K562 (cell line): ENCODE results near the gene MRPL4. TPM values are rescaled to one million over a fixed set of nuclear protein-coding genes. Genes with fewer than 3 reads are reported as not detected.

Experiments used
- ARID2 ChIP-seq: fragments of 450-650 bp; IDR thresholded peaks from 2 replicates; pipeline ENCODE4 v1.6.1; 2017; ENCODE audit warnings: antibody characterized with exemption, mild to moderate bottlenecking
- CBX5 ChIP-seq: IDR thresholded peaks from 2 replicates; pipeline ENCODE4 v1.6.1; 2014; ENCODE audit warnings: low read depth, borderline replicate concordance
- FIP1L1 ChIP-seq: fragments of 200-400 bp; formaldehyde crosslinking; IDR thresholded peaks from 2 replicates; pipeline ENCODE4 v1.6.1; 2018; ENCODE audit warnings: mild to moderate bottlenecking, low read depth, low read length; ENCODE audit not compliant: poor library complexity, severe bottlenecking
- HINFP ChIP-seq: fragments of 450-650 bp; conservative IDR thresholded peaks from 2 replicates; pipeline ENCODE4 v1.6.1; 2016; ENCODE audit warnings: missing genetic modification characterization, low read depth, mild to moderate bottlenecking, control low read depth, missing compliant biosample characterization
- REST ChIP-seq, 2 experiments: fragments of 450-650 bp; formaldehyde crosslinking in 1 of 2; IDR thresholded peaks; 2 replicates each; pipeline versions ENCODE4 v1.4.0 to v1.6.1; 2014 to 2020; ENCODE audit warnings: mild to moderate bottlenecking in 2 of 2, borderline replicate concordance in 1 of 2, low read depth in 1 of 2
- SFPQ ChIP-seq: fragments of 200-400 bp; formaldehyde crosslinking; IDR thresholded peaks from 2 replicates; pipeline ENCODE4 v1.6.1; 2017; ENCODE audit warnings: mild to moderate bottlenecking, low read depth, low read length, moderate library complexity
- SMARCA4 ChIP-seq: fragments of 450-650 bp; IDR thresholded peaks from 2 replicates; pipeline ENCODE4 v1.6.1; 2016
- SMARCA5 ChIP-seq: fragments of 450-650 bp; IDR thresholded peaks from 2 replicates; pipeline ENCODE4 v1.6.1; 2016
- XRCC5 ChIP-seq: fragments of 200-400 bp; formaldehyde crosslinking; IDR thresholded peaks from 2 replicates; pipeline ENCODE4 v1.6.1; 2017; ENCODE audit warnings: low read depth, mild to moderate bottlenecking, low read length
- ZBED1 ChIP-seq: IDR thresholded peaks from 2 replicates; pipeline ENCODE4 v1.6.1; 2014
- ZFPM2 ChIP-seq: fragments of 250-450 bp; sonication (Bioruptor Pico); IDR thresholded peaks from 2 replicates; pipeline ENCODE4 v1.5.1; 2022; ENCODE audit warnings: mild to moderate bottlenecking
- ZNF121 ChIP-seq: sonication (generic); formaldehyde crosslinking; conservative IDR thresholded peaks from 2 replicates; pipeline ENCODE4 v1.8.0; 2022; ENCODE audit warnings: missing genetic modification reagents
- ZNF280A ChIP-seq: fragments of 450-650 bp; IDR thresholded peaks from 2 replicates; pipeline ENCODE4 v1.6.1; 2018; ENCODE audit warnings: mild to moderate bottlenecking, low read depth; ENCODE audit not compliant: partially characterized antibody
- ZNF41 ChIP-seq: fragments of 250-450 bp; sonication (Bioruptor Pico); conservative IDR thresholded peaks from 2 replicates; pipeline ENCODE4 v1.4.0; 2020; ENCODE audit warnings: mild to moderate bottlenecking
- polyA plus RNA-seq, 8 experiments: library from polyadenylated mRNA; depleted of rRNA in 4 of 8; stranded (reverse) in 5 of 8; unstranded in 3 of 8; fragments of >200 nt; fragmentation: Nextera tagmentation in 2 of 8; fragmentation: Illumina TruSeq in 1 of 8; extraction: Ambion mirVana in 2 of 8; extraction: Trizol in 1 of 8; gene quantifications; 2 replicates each; pipeline versions ENCODE4 v1.2.1 to v1.2.3, GENCODE V29; 2011 to 2014; ENCODE audit warnings: inconsistent platforms in 1 of 8, missing spikeins in 1 of 8
- total RNA-seq, 7 experiments: library from RNA; depleted of rRNA in 6 of 7; stranded (reverse); fragments of >200 nt in 6 of 7; fragmentation: Illumina TruSeq in 2 of 7; extraction: Trizol in 2 of 7; gene quantifications; 2 replicates each; pipeline versions ENCODE4 v1.2.1 to v1.2.3, GENCODE V29; 2011 to 2021; ENCODE audit warnings: low replicate concordance in 1 of 7

MRPL4 gene
- total and polyA plus RNA-seq, 9 of the 15 experiments (the other 6 are each of a cell fraction or from before 2014, with no cell fraction given) = 1.4 to 239 (median 64.9) TPM

- peak; percentile 42; the same call in 1 of the 2 replicates for TF ChIP-seq REST (IDR thresholded peaks at IDR 0.05; ENCODE audit: borderline replicate concordance)
- TF ChIP-seq REST (CRISPR knock-in tag; IDR thresholded peaks at IDR 0.05; ENCODE audit: low read depth) = 0 out of 2 replicates have a peak, but pooled peaks have one; percentile 35
- TF ChIP-seq ZNF41 (CRISPR knock-in tag) = no peak
- TF ChIP-seq SMARCA4 = 0 out of 2 replicates have a peak, but pooled peaks have one; percentile 11
- TF ChIP-seq HINFP (tag) = no peak
- TF ChIP-seq CBX5 = no peak
- peak; percentile 79 for TF ChIP-seq SMARCA5
- TF ChIP-seq ZBED1 = no peak
- TF ChIP-seq SFPQ = no peak
- TF ChIP-seq ZNF121 (CRISPR knock-in tag) = peak; percentile 43; the same call in 1 of the 2 replicates
- no peak for TF ChIP-seq ARID2
- no peak for TF ChIP-seq ZNF280A
- peak; percentile 9; the same call in 1 of the 2 replicates for TF ChIP-seq XRCC5
- TF ChIP-seq ZFPM2 (CRISPR knock-in tag) = no peak
- TF ChIP-seq FIP1L1 = no peak
Measured at GRCh38 chr19:10270616-10271394, 18.8 kb downstream of the MRPL4 start, which contains the start of gene ICAM1 (continued).
